GM12874 (cell line): Measurements from ENCODE around the gene LRRC10.

Experiments
- CTCF ChIP-seq: IDR thresholded peaks from 2 replicates; pipeline ENCODE4 v1.5.1; 2011; ENCODE audit warnings: low read depth, mild to moderate bottlenecking, control low read depth, low read length, moderate library complexity; ENCODE audit not compliant: insufficient read depth

Gene LRRC10

DNA sequence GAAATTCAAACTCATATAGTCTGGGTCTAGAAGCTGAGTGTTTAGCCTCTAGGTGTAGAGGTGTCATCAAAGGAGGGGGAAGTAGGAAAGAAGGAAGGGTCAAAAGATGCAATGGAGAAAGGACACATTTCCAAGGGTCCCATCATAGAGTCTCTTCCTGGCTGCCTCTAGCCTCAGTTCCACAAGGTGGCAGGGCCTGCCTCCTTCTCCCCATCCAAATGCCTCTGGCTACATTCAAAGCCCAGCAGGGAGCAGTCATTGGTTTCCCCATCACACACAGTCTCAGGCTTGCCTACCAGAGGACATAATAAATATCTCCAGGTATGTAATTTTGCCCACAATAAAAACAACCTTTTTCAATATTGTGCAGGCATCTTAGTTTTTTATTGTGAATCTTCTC is 27.5 kb downstream of the LRRC10 start:
- no peak for TF ChIP-seq CTCF

- no peak for TF ChIP-seq CTCF
These were observed 30.6 kb downstream of the LRRC10 start for GRCh38 chr12:69580074-69580473.

DNA sequence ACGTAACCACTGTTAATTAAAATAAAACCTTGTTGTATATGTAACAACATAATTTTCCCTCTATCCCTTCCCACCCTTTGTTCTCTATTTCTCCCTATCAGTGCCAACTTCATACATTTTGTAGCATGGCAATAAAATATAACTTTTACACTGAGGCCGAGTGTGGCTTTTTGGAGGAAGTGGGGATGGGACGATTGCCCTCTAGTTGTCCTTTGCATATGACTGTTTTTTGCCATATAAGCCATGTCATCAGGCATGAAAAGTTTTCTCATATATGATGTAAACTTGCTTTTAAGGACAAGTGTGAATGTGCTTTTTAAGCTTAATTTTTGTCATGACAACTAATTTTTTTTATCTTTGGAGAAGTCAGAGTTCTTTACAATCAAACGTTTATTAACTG is 31.7 kb downstream of the LRRC10 start:
- no peak for TF ChIP-seq CTCF

DNA sequence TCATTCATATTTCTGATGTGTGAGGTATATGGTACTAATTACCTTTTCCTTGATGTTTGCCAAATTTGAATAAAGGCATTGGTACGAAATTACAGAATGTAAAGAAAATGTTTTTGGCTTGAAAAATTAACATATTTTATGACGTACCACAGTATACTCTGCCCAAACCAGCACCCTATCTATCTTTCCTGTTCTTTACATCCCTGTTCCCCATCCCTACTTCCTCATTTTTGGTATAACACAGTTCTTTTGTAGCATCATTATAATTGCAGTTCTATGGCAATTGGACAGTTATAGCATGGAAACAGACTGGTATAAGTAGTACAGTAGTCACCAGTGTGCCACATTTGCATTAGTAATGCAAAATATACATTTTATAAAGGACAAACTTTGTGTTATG is 32.4 kb downstream of the LRRC10 start:
- no peak for TF ChIP-seq CTCF

DNA sequence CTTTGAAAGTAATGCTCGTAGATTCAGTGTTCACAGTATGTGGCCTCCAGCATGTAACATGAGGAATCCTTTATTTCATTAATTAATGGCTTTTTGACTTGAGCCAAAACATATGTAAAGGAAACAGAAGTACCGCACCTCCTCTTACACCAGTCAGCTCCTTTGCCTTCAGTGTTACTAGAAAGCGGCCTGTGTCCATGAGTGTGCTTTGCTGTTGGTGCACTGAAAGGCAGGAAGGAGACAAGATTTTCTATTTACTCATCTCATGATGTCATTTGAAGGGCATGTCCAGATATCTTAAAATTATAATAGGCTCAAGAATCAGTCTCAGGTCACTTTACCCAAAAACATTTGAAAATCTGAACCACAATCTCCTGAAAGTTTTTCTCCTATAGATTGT is 35.4 kb downstream of the LRRC10 start:
- TF ChIP-seq CTCF: no peak

GRCh38 chr12:69570545-69571399 is 39.9 kb downstream of the LRRC10 start:
- TF ChIP-seq CTCF: peak; percentile 67

DNA sequence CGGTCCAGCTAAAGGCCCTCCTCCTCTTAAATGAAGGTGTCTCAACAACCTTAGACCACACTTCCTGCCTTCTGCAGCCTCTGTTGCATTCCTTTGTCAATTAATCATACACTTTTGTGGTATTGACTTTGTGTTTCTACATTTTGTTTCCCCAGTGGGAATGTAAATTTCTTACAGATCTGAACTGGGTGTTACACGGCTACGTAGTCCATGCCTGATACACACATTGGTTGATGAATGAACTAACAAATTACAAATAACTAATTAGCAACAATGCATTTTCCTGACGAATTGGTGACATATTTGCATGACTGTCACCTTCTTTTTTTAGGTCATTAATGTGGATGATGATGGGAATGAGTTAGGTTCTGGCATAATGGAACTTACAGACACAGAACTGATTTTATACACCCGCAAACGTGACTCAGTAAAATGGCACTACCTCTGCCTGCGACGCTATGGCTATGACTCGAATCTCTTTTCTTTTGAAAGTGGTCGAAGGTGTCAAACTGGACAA is 40.6 kb downstream of the LRRC10 start:
- TF ChIP-seq CTCF: no peak
